Left kidney (tissue), 2 donors: ENCODE measurements around the gene AMN. TPM values are rescaled to one million over a fixed set of nuclear protein-coding genes. Genes with fewer than 3 reads are reported as not detected.

Experiments used
- DNase-seq: peaks from one replicate; pipeline ENCODE4 v3.0.0-alpha.2; 2013
- polyA plus RNA-seq: library from polyadenylated mRNA; unstranded; fragments of 120-200 nt; gene quantifications from one replicate; pipeline ENCODE4 v1.2.1, GENCODE V29; 2013; ENCODE audit not compliant: insufficient read length

AMN gene
- polyA plus RNA-seq, 1 donor = 23.0 TPM

- DNase-seq = no peak
Observed at GRCh38 chr14:102898298-102898697, 24.2 kb upstream of the AMN start.

- no peak for DNase-seq
Observed at GRCh38 chr14:102898776-102899515, 23.5 kb upstream of the AMN start.

GRCh38 chr14:102899516-102899900 is 23.0 kb upstream of the AMN start:
- no peak for DNase-seq

GRCh38 chr14:102900631-102901571 is 21.6 kb upstream of the AMN start:
- no peak for DNase-seq

GRCh38 chr14:102901633-102902032 is 20.8 kb upstream of the AMN start:
- no peak for DNase-seq

GRCh38 chr14:102902086-102902485 is 20.4 kb upstream of the AMN start:
- DNase-seq = no peak

GRCh38 chr14:102902523-102903247 is 19.8 kb upstream of the AMN start:
- no peak for DNase-seq

- no peak for DNase-seq
Observed at GRCh38 chr14:102903248-102903888, 19.1 kb upstream of the AMN start.

- no peak for DNase-seq
Observed at GRCh38 chr14:102903889-102904512, 18.5 kb upstream of the AMN start.

- DNase-seq = no peak
Observed at GRCh38 chr14:102905116-102906108, 17.1 kb upstream of the AMN start.

GRCh38 chr14:102906616-102907302 is 15.7 kb upstream of the AMN start:
- DNase-seq = no peak

GRCh38 chr14:102907303-102907844 is 15.1 kb upstream of the AMN start:
- DNase-seq = no peak

- DNase-seq = no peak
Observed at GRCh38 chr14:102907980-102908730, 14.3 kb upstream of the AMN start.

GRCh38 chr14:102908766-102909455 is 13.6 kb upstream of the AMN start:
- DNase-seq = no peak

GRCh38 chr14:102909462-102909861 is 13.0 kb upstream of the AMN start:
- no peak for DNase-seq

- DNase-seq = no peak
Observed at GRCh38 chr14:102909911-102910310, 12.6 kb upstream of the AMN start.

GRCh38 chr14:102910442-102910841 is 12.0 kb upstream of the AMN start:
- DNase-seq = no peak

GRCh38 chr14:102911541-102911951 is 10.9 kb upstream of the AMN start:
- no peak for DNase-seq
